HG03066 (cell line): ENCODE results near the gene CHST10.
A peak's percentile ranks its signal among the peaks of the same experiment; 100 is the strongest.
"Not testable (repeated sequence)": the region's sequence is repeated elsewhere in the genome, so short reads cannot be mapped to it uniquely, and the experiment has no call there.

Experiments
- ATAC-seq: cut with Tn5 transposase; IDR thresholded peaks from one replicate; pipeline ENCODE4 v1.9.1; 2021; ENCODE audit warnings: low read depth; ENCODE audit not compliant: unreplicated experiment

CHST10 gene, protein sequence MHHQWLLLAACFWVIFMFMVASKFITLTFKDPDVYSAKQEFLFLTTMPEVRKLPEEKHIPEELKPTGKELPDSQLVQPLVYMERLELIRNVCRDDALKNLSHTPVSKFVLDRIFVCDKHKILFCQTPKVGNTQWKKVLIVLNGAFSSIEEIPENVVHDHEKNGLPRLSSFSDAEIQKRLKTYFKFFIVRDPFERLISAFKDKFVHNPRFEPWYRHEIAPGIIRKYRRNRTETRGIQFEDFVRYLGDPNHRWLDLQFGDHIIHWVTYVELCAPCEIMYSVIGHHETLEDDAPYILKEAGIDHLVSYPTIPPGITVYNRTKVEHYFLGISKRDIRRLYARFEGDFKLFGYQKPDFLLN

GRCh38 chr2:100416935-100417710 is at the start of gene CHST10:
Gene CHST10, minus strand, starts transcription at chr2:100417668. Its CDS starts 10,993 bp downstream, at chr2:100406675.
- ATAC-seq, result peak; percentile 81

GRCh38 chr2:100460904-100461530 is 43.5 kb upstream of the CHST10 start:
- ATAC-seq, result no peak

- ATAC-seq, result not testable (repeated sequence)
Observed at GRCh38 chr2:100456357-100456756, 38.9 kb upstream of the CHST10 start.

GRCh38 chr2:100453853-100454252 is 36.4 kb upstream of the CHST10 start:
- no peak for ATAC-seq

- ATAC-seq, result no peak
Observed at GRCh38 chr2:100451734-100452133, 34.3 kb upstream of the CHST10 start.

GRCh38 chr2:100451092-100451491 is 33.6 kb upstream of the CHST10 start:
- ATAC-seq, result no peak

GRCh38 chr2:100446696-100447095 is 29.2 kb upstream of the CHST10 start:
- ATAC-seq, result no peak

GRCh38 chr2:100437751-100438150 is 20.3 kb upstream of the CHST10 start:
- ATAC-seq, result no peak

GRCh38 chr2:100429726-100430125 is 12.3 kb upstream of the CHST10 start:
- no peak for ATAC-seq

GRCh38 chr2:100427627-100428258 is 10.3 kb upstream of the CHST10 start:
- ATAC-seq, result no peak

- ATAC-seq, result no peak
Observed at GRCh38 chr2:100427111-100427510, 9.6 kb upstream of the CHST10 start.

- ATAC-seq, result no peak
Observed at GRCh38 chr2:100426384-100426720, 8.9 kb upstream of the CHST10 start.

GRCh38 chr2:100425573-100426383 is 8.3 kb upstream of the CHST10 start:
- ATAC-seq, result no peak

DNA sequence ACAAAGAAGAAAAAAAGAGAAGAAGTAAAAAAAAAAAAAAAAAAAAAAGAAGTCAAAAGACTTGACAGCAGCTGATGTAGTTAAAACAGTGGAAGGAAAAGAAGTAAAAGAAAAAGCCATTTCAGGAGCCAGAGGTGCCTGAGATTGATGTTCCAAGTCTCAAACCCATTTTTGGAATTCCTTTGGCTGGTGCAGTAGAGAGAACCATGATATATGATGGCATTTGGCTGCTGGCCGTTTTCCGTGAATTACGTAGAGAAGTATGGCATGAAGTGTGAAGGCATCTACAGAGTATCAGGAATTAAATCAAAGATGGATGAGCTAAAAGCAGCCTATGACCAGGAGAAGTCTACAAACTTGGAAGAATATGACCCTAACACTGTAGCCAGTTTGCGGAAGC is 7.6 kb upstream of the CHST10 start:
- ATAC-seq, result no peak

GRCh38 chr2:100424277-100424875 is 6.9 kb upstream of the CHST10 start:
- no peak for ATAC-seq

GRCh38 chr2:100423631-100424030 is 6.2 kb upstream of the CHST10 start:
- no peak for ATAC-seq

DNA sequence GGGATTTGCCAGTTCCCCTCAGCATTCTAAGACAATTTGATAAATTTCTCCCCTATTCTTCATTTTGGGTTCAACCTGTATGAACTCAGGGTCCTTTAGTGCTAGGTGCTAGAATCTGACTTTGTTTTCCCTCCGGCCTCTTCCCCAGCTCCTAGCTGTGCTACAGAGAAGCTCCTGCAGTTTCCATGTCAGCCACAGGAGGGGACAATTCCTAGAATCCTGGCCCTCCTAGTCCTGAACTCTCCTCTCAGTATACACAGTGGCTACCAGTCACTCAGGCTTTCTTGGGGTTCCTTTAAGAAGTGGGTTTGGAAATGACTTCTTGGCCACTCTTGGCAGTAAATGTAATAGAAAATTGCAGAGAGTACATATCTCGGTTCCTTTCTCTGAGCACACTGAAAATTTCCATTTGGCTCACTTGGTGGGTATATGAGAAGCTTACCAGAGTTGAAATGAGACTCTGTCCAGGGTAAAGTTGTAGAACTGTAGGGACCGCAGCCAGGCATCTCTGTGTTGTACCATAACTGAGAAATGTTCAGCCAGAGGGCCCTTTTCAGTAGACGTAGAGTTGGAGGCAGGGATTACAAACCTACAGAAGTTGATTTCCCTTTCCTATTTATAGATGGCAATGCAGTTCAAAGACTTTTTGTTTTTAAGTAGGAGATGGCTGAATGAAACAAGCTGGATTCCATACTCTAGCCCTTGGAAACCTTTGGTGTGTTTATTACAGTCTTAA is 5.0 kb upstream of the CHST10 start:
- no peak for ATAC-seq

- ATAC-seq, result no peak
Observed at GRCh38 chr2:100419915-100420314, 2.4 kb upstream of the CHST10 start.

DNA sequence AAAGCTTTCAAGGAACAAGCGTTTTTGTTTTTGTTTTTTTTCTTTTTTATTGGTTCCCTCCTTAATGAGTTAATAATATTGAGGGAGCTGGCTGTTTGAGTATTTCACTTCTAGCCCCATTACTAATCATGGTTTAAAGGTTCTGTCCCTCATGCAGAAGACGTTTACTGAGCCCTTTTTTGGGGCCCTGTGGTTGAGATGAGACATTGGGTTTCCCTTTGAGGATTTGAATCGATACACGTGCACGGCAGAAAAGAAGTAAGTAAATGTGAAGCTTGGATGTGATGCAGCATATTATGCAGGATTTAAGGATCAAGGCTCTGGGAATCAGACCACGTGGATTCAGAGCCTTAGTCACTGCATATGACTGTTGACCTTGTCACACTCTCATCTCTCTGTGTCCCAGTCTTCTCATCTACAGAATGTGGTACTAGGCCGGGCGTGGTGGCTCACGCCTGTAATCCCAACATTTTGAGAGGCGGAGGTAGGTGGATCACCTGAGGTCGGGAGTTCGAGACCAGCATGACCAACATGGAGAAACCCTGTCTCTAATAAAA is 1.0 kb upstream of the CHST10 start:
- no peak for ATAC-seq
